ENCODE results near the gene GPR137. TPM values are rescaled to one million over a fixed set of nuclear protein-coding genes. Genes with fewer than 3 reads are reported as not detected.
"Not testable (repeated sequence)": the region's sequence is repeated elsewhere in the genome, so short reads cannot be mapped to it uniquely, and the experiment has no call there.

The GPR137 gene
- total RNA-seq, 2 experiments from 2014 or later: 23.6 to 27.2 TPM

- no peak for ATAC-seq
- Mint-ChIP-seq H3K4me3 (peak overlapping the region; percentile 86), H3K27me3 (no peaks in the 10 kb centered on the region), H3K4me1 (peaks cover 33% of the 10 kb centered on the region), H3K27ac (peak overlapping the region; percentile 0), H3K9me3 (ENCODE audit: low read depth) (no peaks in the 10 kb centered on the region), H3K36me3 (ENCODE audit: low read depth) (peaks cover 33% of the 10 kb centered on the region)
- intact Hi-C loops (cut with DNase I, micrococcal nuclease): loop anchor here (5.0 to 10.0 kb wide), 3 partner anchors 36 to 1639 kb away; partner anchors contain the start of genes FERMT3 (in 1 of the 2), MTA2 (in 1 of the 2), TM7SF2 (in 1 of the 2) and ZNHIT2 (in 1 of the 2)
- CTCF ChIA-PET: interaction anchor here (0.7 to 1.5 kb wide), 4 partner anchors 28 to 61 kb away, joined by 3 to 6 read pairs (median 4); no protein-coding TSS in a partner anchor
- no peak for DNase-seq
- POLR2A ChIA-PET: interaction anchor here (0.5 kb wide), 1 partner anchor 41 kb away, joined by 4 read pairs; no protein-coding TSS in a partner anchor
These were observed 42.3 kb upstream of the GPR137 start for GRCh38 chr11:64243236-64243854.

DNA sequence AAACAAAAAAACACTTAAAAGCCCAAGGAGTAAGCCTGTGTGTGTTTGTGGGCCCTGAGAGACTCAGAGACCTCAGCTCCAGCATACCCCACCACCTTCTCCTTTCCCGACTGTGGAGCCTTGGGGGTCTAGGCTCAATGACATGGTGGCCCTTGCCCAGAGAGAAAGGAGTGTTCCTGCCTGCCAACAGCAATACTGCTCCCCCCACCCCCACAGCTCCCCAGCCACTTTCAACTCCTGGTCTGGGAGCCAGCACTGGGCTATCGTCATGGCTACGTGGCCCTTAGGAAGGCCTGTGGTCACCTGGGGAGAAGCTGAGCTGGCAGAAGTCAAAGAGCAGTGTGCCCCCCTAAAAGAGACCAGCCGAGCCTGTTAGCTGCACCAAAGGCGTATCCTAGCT, 41.5 kb upstream of the GPR137 start:
- CTCF ChIA-PET: interaction anchor here (0.6 to 1.5 kb wide), 6 partner anchors 27 to 1393 kb away, joined by 3 to 6 read pairs (median 3); no protein-coding TSS in a partner anchor
- no peak overlapping the region for H3K27ac Mint-ChIP-seq
- ATAC-seq: no peak
- no peak for DNase-seq
- H3K27me3 Mint-ChIP-seq: no peaks in the 10 kb centered on the region
- H3K36me3 Mint-ChIP-seq (ENCODE audit: low read depth): peaks cover 26% of the 10 kb centered on the region
- intact Hi-C loops (cut with DNase I, micrococcal nuclease): loop anchor here (5.0 to 10.0 kb wide), 3 partner anchors 37 to 1639 kb away; partner anchors contain the start of genes FERMT3 (in 1 of the 2), MTA2 (in 1 of the 2), TM7SF2 (in 1 of the 2) and ZNHIT2 (in 1 of the 2)
- H3K4me1 Mint-ChIP-seq: peaks cover 33% of the 10 kb centered on the region
- peak overlapping the region; percentile 86 for H3K4me3 Mint-ChIP-seq
- H3K9me3 Mint-ChIP-seq (ENCODE audit: low read depth): no peaks in the 10 kb centered on the region
- POLR2A ChIA-PET: interaction anchor here (0.5 to 3.0 kb wide), 3 partner anchors 28 to 42 kb away, joined by 3 to 9 read pairs (median 4); no protein-coding TSS in a partner anchor

- Mint-ChIP-seq H3K36me3 (ENCODE audit: low read depth) (peaks cover 23% of the 10 kb centered on the region), H3K4me3 (peak overlapping the region; percentile 94), H3K9me3 (ENCODE audit: low read depth) (no peaks in the 10 kb centered on the region), H3K4me1 (peaks cover 30% of the 10 kb centered on the region), H3K27ac (no peak overlapping the region), H3K27me3 (no peaks in the 10 kb centered on the region)
- ChIA-PET CTCF (interaction anchor here (0.6 to 1.7 kb wide), 7 partner anchors 8 to 1328 kb away, joined by 3 to 12 read pairs (median 3); no protein-coding TSS in a partner anchor), POLR2A (interaction anchor here (0.9 to 3.0 kb wide), 5 partner anchors 25 to 58 kb away, joined by 3 to 9 read pairs (median 3); partner anchors contain the start of gene FERMT3)
- intact Hi-C loops (cut with DNase I, micrococcal nuclease): loop anchor here (1.0 to 10.0 kb wide), 4 partner anchors 38 to 1640 kb away; partner anchors contain the start of genes ESRRA (in 1 of the 2), FERMT3 (in 1 of the 2), MTA2 (in 1 of the 2) and TM7SF2 (in 1 of the 2)
- DNase-seq: no peak
- ATAC-seq: no peak
These were observed 40.7 kb upstream of the GPR137 start for GRCh38 chr11:64244966-64245365.

GRCh38 chr11:64245401-64245796, 40.2 kb upstream of the GPR137 start:
- DNase-seq: peak; percentile 54
- H3K9me3 Mint-ChIP-seq (ENCODE audit: low read depth): no peaks in the 10 kb centered on the region
- intact Hi-C loops (cut with DNase I, micrococcal nuclease): loop anchor here (1.0 to 10.0 kb wide), 3 partner anchors 60 to 1641 kb away; partner anchors contain the start of genes ESRRA (in 1 of the 2), MTA2 (in 1 of the 2), TM7SF2 (in 1 of the 2) and ZNHIT2 (in 1 of the 2)
- H3K27ac Mint-ChIP-seq: peak overlapping the region; percentile 92
- H3K36me3 Mint-ChIP-seq (ENCODE audit: low read depth): peaks cover 20% of the 10 kb centered on the region
- POLR2A ChIA-PET: interaction anchor here (0.9 to 3.0 kb wide), 4 partner anchors 25 to 58 kb away, joined by 3 to 9 read pairs (median 4); partner anchors contain the start of gene FERMT3
- peak overlapping the region; percentile 94 for H3K4me3 Mint-ChIP-seq
- H3K4me1 Mint-ChIP-seq: peaks cover 28% of the 10 kb centered on the region
- CTCF ChIA-PET: interaction anchor here (0.6 to 1.7 kb wide), 6 partner anchors 9 to 1327 kb away, joined by 3 to 12 read pairs (median 4); no protein-coding TSS in a partner anchor
- no peak for ATAC-seq
- no peaks in the 10 kb centered on the region for H3K27me3 Mint-ChIP-seq

- peak; percentile 91 for DNase-seq
- Mint-ChIP-seq H3K36me3 (ENCODE audit: low read depth) (peaks cover 18% of the 10 kb centered on the region), H3K9me3 (ENCODE audit: low read depth) (no peaks in the 10 kb centered on the region), H3K4me3 (peak overlapping the region; percentile 94), H3K4me1 (peaks cover 30% of the 10 kb centered on the region), H3K27ac (peak overlapping the region; percentile 92), H3K27me3 (no peaks in the 10 kb centered on the region)
- CTCF ChIA-PET: interaction anchor here (0.6 to 1.7 kb wide), 7 partner anchors 9 to 110 kb away, joined by 3 to 12 read pairs (median 5); partner anchors contain the start of gene CATSPERZ
- peak; percentile 17 for ATAC-seq
- POLR2A ChIA-PET: interaction anchor here (0.7 to 3.0 kb wide), 7 partner anchors 24 to 72 kb away, joined by 3 to 9 read pairs (median 4); partner anchors contain the start of genes FERMT3, PRDX5 and STIP1
- intact Hi-C loops (cut with DNase I, micrococcal nuclease): loop anchor here (1.0 to 10.0 kb wide), 8 partner anchors 20 to 1641 kb away; partner anchors contain the start of genes ESRRA (in 2 of the 2), BAD (in 1 of the 2), MTA2 (in 1 of the 2) and NUDT22 (in 1 of the 2)
These were observed 39.6 kb upstream of the GPR137 start for GRCh38 chr11:64245797-64246620.

DNA sequence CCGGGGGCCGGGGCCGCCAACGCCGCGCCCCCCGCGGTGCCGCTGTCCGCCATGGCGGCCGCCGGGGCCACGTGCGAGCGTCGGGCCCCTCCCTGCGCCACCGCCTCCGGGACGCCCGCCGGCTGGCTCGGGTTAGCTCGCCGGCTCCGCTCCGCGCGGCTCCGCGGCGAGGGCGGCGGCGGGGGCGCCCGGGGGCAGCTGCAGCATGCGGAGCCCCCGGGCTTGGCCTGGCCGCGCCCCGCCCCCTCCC, 39.1 kb upstream of the GPR137 start:
- not testable (repeated sequence) for H3K27me3 Mint-ChIP-seq; DNase-seq; H3K9me3 Mint-ChIP-seq (ENCODE audit: low read depth); H3K27ac Mint-ChIP-seq
- ChIA-PET POLR2A (interaction anchor here (0.9 to 3.0 kb wide), 3 partner anchors 25 to 71 kb away, joined by 3 to 9 read pairs (median 5); partner anchors contain the start of genes PRDX5 and STIP1), CTCF (interaction anchor here (1.1 to 1.7 kb wide), 3 partner anchors 10 to 109 kb away, joined by 3 to 8 read pairs (median 5); no protein-coding TSS in a partner anchor)
- peaks cover 30% of the 10 kb centered on the region for H3K4me1 Mint-ChIP-seq
- ATAC-seq: peak; percentile 7
- H3K36me3 Mint-ChIP-seq (ENCODE audit: low read depth): peaks cover 18% of the 10 kb centered on the region
- H3K4me3 Mint-ChIP-seq: peak overlapping the region; percentile 79
- intact Hi-C loops (cut with DNase I, micrococcal nuclease): loop anchor here in 1 of 2 experiments (1.0 to 10.0 kb wide), 8 partner anchors 20 to 1642 kb away; partner anchors contain the start of genes BAD, ESRRA, MTA2 and NUDT22

GRCh38 chr11:64246871-64247728, 38.5 kb upstream of the GPR137 start, which contains the start of gene PPP1R14B:
PPP1R14B (minus strand) TSS chr11:64246943; CDS start chr11:64246673, 270 bp downstream.
- intact Hi-C loops (cut with DNase I, micrococcal nuclease): loop anchor here in 1 of 2 experiments (1.0 to 10.0 kb wide), 9 partner anchors 21 to 1642 kb away; partner anchors contain the start of genes BAD, ESRRA, MTA2 and NUDT22
- no peaks in the 10 kb centered on the region for H3K9me3 Mint-ChIP-seq (ENCODE audit: low read depth)
- ChIA-PET POLR2A (interaction anchor here (0.9 to 3.0 kb wide), 3 partner anchors 25 to 71 kb away, joined by 3 to 9 read pairs (median 5); partner anchors contain the start of genes PRDX5 and STIP1), CTCF (interaction anchor here (1.1 to 2.4 kb wide), 3 partner anchors 41 to 109 kb away, joined by 3 to 8 read pairs (median 7); partner anchors contain the start of gene FERMT3)
- ATAC-seq (peak; percentile 54), DNase-seq (peak; percentile 89)
- peaks cover 18% of the 10 kb centered on the region for H3K36me3 Mint-ChIP-seq (ENCODE audit: low read depth)
- H3K27ac Mint-ChIP-seq: peak within 1 kb of the TSS; percentile 92
- H3K27me3 Mint-ChIP-seq: no peaks in the 10 kb centered on the region
- H3K4me3 Mint-ChIP-seq: peak within 1 kb of the TSS; percentile 94
- H3K4me1 Mint-ChIP-seq: peaks cover 34% of the 10 kb centered on the region

DNA sequence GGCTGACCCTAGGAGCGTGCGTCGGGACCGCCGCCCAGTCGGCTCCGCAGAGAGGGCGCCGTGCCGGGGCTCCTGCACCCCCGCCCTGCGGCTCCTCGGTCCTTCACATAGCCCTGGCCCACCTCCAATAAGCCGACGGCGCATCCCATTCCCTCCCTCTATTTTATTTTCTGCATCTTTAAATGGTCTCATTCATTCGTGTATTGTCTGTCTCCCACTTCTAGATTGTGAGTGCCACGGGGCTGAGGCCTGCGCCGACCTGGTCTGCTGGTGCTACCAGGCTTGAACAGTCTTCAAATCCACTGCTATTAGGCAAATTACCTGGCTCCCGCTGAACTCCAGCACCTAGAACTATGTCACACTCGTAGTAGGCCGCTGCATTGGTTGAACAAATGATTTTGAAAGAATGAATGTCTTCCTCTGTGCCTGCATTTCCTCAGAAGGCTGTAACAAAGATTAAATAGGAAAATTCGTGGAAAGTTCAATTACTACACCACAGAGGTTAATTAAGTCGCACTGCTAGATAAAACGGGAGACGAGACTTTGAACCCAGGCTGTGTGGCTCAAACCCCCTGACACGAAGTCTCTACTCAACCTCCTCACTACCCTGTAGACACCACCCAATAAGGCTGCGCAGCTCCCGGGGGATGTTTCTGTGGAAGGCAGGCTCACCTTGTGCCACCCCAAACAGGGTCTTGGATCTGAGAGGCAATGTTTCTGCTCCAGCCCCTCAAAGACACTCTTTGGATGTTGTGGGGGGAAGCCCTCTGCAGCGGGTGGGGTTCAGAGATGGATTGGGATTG, 37.7 kb upstream of the GPR137 start:
- CTCF ChIA-PET: interaction anchor here (0.8 to 3.0 kb wide), 3 partner anchors 20 to 56 kb away, joined by 3 to 20 read pairs (median 7); partner anchors contain the start of gene FERMT3
- H3K4me1 Mint-ChIP-seq: peaks cover 29% of the 10 kb centered on the region
- H3K36me3 Mint-ChIP-seq (ENCODE audit: low read depth): peaks cover 18% of the 10 kb centered on the region
- ATAC-seq (no peak), DNase-seq (no peak)
- intact Hi-C loops (cut with DNase I, micrococcal nuclease): loop anchor here in 1 of 2 experiments (1.0 to 10.0 kb wide), 3 partner anchors 41 to 1643 kb away; partner anchors contain the start of genes MTA2, TM7SF2 and ZNHIT2
- POLR2A ChIA-PET: no interaction called here
- H3K27me3 Mint-ChIP-seq: no peaks in the 10 kb centered on the region
- no peak overlapping the region for H3K27ac Mint-ChIP-seq
- H3K4me3 Mint-ChIP-seq: peak overlapping the region; percentile 79
- no peaks in the 10 kb centered on the region for H3K9me3 Mint-ChIP-seq (ENCODE audit: low read depth)

- Mint-ChIP-seq H3K4me1 (peaks cover 22% of the 10 kb centered on the region), H3K9me3 (ENCODE audit: low read depth) (no peaks in the 10 kb centered on the region), H3K27me3 (no peaks in the 10 kb centered on the region), H3K36me3 (ENCODE audit: low read depth) (peaks cover 13% of the 10 kb centered on the region), H3K4me3 (no peak overlapping the region), H3K27ac (no peak overlapping the region)
- ATAC-seq: no peak
- no peak for DNase-seq
- POLR2A ChIA-PET: no interaction called here
- intact Hi-C loops (cut with DNase I, micrococcal nuclease): loop anchor here in 1 of 2 experiments (10.0 kb wide), 2 partner anchors 866 to 1644 kb away; partner anchors contain the start of genes MTA2, TM7SF2 and ZNHIT2
- CTCF ChIA-PET: interaction anchor here (0.6 to 3.0 kb wide), 5 partner anchors 20 to 56 kb away, joined by 3 to 20 read pairs (median 3); partner anchors contain the start of gene FERMT3
These were observed 37.1 kb upstream of the GPR137 start for GRCh38 chr11:64248578-64248977.

Data from activated CD4-positive, alpha-beta T cell treated with anti-CD3 and anti-CD28 coated beads for 36 hours (primary cell).